ENCODE measurements around the gene PMPCA.

DNA sequence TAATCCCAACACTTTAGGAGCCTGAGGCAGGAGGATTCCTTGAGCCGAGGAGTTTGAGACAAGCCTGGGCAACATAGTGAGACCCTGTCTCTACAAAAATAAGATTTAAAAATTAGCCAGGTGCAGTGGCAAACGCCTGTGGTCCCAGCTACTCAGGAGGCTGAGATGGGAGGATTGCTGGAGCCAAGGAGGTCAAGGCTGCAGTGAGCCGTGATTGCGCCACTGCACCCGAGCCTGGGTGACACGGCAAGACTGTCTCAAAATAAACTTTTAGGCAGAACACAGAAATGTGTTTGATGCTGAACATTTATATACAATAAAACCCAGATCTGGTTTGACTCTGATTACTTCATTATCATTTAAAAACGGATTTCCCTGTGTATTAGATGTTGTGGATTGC is 5.0 kb upstream of the PMPCA start:
- TF ChIP-seq CTCF (conservative IDR thresholded peaks at IDR 0.05; ENCODE audit: low read length) (no peak), EZH2phosphoT487 (IDR thresholded peaks at IDR 0.05; ENCODE audit: borderline replicate concordance, low read depth, low read length) (no peak)
